NCI-H2227 treated with DMSO at 0.1 percent for 48 hours (cell line): Measurements from ENCODE around the gene EPS8L3.
"Not testable (repeated sequence)": the region's sequence is repeated elsewhere in the genome, so short reads cannot be mapped to it uniquely, and the experiment has no call there.

Experiments
- DNase-seq: peaks from one replicate; lab custom pipeline; 2025; lab: John Stamatoyannopoulos, UW

Gene EPS8L3

DNA sequence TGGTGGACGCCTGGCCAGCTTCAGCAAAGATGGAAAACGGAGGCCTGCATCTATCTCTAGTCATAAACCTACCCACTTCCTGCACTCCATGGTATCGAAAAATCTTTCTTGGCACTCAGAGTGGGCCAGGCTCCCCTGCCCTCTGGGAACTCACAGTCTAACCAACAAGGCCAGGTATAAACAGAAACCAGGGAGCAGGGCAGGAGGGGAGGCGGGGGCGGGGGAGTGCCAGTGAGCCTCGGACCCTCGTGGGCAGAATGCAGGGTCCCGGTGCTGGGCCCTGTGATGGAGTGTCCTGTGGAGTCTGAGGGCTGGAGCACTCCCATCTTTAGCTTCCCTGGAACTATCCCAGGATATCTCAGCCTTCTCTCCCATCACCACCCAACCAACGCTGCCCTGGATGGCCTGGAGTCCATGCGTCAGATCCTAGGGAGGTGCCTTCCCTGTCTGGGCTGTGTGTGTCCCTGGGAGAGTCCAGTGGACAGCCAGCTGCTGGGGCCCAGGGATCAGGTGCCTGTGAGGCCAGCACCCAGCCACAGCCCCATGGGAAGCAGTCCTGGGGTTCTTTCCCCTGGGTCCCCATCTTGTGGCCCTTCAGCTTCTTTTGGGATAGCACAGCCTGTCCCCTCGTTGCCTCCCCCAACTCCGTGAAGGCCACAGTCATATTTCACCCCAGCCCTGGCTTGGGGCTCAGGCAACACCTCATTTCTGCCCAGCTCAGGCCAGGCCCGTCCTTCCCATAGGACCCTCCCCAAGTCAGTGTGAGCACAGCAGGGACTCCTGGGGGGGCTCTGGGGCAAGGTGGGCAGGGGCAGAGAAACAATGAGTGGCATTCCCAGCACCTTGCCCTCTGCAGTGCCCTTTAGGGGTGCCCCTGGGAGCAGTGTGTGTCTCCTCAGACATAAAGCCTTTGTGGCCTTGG, 1.1 kb upstream of the EPS8L3 start:
- DNase-seq, result no peak

DNA sequence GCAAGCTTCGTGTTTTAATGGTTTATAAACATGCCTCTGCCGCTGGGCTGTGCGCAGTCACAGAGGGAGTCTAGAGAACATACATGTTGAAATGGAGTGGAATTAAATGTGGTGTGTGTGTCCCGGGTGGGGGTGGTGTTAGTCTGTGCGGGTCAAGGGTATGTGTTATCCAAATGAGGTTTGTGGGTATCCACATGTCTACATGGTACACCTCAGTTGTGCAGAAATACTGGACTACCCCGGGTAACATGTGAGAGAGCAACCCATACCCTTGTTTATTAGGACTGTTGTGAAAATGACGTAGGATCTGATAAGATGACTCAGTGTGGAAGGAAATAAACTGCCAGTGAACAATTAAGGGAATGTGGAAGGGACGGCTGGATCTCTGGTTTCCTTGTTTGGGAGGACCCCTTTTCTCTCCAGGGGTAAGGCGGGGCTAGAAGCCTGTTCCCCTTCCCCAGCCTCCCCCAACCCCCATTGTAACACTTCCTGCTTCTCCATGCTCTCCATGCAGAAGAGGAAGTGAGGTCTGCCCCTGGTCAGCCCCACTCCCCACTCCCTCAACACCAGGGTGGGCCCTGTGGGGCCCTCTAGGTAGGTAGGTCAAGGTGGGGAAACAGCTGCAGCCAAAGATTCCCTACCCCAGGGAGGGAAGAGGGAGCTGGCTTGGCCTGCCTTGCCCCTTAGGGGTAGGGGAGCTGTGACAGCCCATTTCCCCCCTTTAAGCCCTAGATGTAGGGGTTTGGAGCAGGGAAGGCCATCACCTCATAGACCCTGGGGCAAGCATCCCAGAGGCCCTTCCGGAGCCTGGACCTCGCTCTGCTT, 690 bp downstream of the EPS8L3 start:
- DNase-seq, result no peak

DNA sequence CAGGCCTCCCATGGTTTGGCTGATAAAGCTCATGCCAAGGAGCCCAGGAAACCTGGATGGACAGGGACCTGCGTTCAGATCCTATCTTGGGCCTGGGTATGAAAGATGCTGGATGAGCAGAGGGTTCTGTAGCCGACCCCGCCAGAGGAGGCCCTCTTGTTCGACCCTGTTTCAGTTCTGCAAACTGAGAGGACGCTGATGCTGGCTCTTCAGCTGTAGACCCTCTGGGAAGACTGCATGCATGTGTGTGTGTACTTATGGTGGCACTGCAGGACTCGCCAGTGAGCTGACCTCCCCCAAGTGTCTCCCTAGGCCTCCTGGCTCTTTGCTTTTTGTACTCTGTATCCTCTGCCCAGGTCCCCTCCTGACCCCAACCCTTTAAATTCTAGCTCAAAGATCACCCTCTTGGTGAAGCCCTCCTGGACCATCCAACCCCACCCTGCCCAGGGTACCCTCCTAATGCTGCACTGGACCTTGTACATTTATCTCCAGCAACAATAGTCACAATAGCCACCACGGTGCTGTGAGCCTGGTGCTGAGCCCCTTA, 1.6 kb downstream of the EPS8L3 start:
- DNase-seq, result no peak

DNA sequence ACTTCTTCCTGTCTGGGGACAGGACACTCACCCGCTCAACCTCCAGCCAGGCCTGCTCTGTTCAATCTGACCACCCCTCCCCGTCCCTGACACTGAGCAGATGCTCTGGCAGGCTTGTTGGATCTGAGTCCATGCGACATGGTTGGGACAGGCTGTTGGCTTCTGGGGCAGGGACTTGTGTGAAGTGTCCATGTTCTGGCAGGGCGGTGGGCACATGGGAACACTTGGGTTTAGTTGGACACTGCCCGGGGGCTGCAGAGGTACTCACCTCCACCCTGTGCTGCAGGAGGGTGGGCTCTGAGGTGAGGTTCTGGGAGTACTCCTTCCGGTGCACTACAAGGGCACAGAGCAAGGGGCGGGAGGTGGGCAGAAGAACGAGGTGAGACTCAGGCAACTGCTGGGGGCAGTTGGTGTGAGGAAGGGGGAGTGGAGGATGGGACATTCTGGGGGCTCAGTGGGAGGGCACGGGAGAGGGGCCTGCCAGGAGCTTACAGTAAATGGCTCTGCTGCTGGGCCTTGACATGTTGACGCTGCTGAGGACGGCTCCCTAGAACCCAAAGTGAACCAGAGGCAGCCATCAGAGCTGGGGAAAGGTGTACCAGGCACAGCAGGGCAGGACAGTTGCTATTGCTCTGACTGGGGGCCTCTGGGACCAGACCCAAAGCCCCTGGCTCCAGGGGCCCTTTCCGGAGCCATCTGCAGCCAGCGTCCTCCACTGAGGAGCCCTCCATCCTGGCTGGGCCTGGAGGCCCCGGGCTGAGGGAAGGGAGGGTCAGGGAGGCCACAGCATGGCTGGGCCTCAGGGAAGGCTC, 2.3 kb downstream of the EPS8L3 start:
- no peak for DNase-seq

DNA sequence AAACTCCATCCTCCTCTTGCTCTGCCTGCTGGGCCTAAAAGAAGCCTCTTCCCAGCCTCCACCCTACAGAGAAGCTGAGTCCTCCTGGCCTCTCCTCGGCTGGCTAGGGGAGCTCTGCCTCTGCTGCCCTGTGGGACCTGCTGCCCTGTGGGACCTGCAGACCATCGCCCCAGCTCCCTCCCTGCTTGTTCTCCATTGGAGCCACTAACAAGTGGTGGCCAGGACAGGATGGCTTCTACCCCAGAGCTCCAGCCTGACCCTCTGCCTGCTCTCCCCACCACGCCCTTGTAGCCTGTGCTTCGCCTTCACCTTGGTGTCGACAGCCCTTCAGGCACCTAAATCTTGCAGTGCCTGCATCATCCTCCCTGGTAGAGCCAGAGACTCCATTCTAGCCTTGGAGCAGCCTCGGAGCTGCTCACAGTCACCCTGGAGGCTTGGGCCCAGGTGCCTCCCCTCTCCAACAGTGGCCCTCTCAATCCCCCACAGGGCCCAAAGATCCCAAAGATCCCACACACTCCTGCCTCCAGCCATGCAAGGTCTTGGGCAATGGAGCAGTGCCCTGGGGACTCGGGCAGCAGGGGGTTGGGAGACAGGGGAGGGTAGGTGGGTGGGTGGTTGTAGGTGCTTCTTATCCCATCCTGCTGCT, 3.0 kb downstream of the EPS8L3 start:
- no peak for DNase-seq

DNA sequence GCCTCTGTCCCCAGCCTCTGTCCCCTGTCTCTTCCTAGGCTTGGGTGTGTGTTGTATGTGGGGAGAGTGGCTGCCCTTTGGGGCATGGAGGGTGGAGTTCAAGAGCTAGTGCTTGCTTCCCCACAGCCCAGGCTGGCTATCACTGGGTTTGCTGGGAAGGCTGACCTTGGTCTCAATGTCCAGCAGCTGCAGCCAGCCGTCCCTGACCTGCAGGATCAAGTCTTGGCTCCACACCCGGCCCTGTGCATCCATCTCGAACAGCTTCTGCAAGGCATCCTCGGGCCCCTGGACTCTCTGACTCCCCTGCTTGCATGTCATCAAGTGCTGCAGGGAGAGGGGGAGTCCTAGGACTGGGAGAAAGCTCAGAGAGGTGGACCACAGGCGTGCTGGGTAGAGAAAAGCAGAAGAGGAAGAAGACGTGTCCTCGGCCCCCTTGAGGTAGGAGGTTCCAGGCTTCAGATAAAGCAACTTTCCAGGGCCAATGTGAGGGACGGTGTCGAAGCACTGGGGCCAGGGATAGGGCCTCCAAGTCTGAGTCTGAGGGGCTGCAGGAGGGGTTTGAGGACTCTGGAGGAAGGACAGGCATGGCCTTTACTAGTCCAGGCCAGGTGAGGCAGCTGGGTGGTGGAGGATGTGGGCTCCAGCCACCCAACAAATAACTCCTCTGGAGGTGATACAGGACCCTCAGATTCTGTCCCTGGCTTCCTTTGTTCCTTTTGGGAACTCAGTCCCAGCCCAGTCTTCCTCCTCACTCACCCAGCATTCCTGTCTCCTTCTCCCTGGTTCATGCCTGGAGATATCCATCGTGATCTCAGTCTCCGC, 4.0 kb downstream of the EPS8L3 start:
- no peak for DNase-seq

DNA sequence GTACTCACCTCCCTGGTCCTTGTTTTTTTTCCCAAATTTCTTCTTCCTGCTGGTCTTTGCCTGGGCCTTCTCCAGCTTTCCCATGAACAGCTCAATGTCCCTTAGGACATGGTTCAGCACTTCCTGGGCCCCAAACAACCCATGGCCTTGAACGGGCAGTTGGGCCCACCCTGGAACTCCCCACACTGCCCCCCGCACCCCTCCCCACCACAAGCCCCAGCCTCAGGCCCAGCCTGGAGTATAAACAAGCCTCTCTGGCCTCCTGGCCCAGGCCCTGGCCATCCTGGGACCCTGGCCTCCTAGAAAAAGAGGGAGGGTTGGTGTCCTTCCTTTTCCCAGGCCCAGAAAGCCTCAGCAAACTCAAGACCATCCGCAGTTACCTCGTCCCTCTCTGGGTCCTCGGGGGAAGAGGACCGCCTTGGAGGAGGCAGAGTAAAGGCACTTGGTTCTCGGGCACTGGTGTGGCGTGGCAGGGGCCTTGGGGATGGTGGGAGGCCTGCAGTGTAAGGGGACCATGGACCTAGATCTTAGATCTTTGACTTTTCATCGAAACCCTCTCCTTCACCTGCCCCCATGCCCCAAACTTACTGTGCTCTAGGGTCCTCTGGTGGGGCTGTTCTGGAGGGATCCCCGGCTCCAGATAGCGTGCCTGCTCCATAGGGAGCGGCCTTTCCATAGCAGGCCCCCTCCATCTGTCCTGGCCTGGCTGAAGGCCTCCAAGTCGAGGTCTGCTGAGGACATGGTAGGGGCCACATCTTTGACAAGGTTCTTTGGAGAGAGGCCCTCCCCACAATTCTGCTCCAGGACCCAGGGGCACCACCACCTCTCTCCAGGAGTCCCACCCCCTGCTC, 5.6 kb downstream of the EPS8L3 start:
- no peak for DNase-seq

DNA sequence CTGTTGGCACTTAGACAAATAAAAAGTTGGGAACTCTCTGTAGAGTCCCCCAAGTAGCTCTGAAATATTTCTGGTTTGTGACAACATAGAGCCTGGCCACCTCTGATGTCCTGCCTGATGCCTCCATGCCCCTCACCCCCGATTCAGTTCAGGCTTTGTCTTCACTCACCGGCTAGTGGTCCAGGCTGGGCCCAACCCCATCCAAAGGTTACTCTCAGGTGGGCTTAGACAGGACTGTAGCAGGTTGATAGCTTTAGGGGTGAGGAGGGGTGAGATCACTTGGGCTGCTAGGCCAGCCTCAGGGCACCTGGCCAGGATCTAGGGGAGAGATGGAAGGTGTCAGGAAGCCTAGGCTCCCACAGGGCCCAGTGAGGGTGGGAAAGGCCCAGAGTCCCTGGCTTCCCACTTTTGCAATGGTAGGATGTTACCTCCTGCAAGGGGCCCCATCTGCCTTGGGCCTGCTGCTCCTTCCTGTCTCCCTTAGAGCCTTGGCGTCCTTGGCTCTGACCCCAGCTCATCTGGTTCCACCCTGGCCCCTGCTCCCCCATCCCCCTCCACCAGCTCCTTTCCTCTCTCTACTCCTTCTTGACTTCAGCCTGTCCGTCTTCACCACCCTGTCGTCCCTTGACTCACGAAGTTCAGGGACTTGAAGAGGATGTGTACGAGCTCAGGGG, 6.7 kb downstream of the EPS8L3 start:
- no peak for DNase-seq

DNA sequence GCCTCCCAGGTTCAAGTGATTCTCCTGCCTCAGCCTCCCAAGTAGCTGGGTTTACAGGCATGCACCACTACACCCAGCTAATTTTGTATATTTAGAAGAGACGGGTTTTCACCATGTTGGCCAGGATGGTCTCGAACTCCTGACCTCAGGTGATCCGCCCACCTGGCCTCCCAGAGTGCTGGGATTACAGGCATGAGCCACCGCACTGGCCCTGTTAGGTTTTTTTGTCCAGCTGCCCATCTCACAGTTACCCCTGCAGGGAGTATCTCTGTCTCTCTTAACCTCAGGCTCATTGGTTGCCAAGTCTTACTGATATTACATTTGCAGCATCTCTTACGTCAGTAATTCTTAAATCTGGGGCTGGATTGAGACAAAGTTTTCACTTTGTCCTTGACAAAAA, 7.4 kb downstream of the EPS8L3 start:
- DNase-seq, result not testable (repeated sequence)

DNA sequence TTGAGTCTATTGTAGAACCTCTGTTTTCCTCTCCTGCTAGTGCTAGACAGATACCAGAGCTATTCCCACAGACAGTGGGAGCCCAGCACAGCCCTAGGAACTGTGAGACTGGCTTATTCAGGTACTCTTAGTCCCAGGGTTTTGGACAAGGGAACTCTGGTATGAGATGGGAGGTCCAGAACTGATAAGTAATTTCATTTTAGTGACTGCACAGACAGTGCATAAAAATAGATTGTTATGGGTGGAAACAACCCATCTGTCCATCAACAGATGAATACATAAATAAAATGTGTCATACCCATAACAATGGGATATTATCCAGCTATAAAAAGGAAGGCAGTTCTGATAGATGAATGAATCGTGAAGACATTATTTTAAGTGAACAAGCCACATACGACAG, 9.0 kb downstream of the EPS8L3 start:
- no peak for DNase-seq

DNA sequence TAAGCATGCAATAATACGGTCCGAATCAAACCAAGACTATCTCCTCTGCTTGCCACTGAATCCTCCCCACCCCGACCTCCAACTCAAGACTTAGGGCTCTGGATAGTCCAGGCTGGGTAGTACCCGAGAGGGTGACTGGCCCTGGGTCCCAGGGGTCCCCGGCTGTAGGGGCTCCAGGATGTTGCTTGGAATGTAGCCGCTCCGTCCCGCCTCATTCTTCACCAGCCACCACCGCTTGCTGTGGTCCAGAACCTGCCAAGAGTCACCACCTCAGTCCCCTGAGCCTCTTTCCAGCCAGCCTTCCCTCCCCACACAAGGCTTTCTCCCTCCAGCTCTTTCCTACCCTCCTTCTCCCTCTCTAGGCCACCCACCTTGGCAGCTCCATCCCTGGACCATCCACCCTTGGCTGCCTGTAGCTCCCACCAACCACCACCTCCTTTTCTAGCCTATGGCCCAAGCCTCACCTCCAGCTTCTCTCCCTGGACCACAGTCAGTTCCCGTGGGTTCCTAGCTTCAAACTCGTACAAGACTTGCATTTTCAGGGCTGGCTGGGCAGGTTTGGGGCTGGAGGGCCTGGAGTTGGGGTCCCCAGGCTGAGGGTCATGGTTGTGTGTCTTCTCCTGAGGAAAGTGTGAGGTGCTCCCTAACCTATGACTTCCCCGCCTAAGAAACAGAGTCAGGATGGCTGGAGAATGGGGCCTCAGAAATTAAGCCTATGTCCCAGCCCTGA, 12.0 kb downstream of the EPS8L3 start:
- no peak for DNase-seq

DNA sequence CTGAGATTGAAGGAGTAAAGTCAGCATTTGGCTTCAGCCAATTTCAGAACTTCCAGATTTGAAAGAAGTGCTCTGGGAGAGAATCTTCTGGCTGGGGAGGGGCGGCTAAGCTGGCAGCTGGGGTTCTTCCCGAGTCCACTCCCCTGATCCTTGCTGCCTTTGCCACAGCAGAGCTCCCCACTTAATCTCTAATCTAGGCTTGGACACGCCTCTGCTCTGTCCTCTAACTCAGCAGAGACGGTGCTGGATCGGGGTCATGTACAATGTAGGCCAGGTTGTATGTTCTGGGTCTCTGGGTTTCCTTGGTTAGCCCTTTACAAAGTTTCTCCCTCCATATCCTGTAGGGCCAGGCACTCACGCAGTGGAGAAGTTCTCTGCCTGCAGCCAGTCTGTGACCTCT, 12.8 kb downstream of the EPS8L3 start:
- DNase-seq, result no peak

DNA sequence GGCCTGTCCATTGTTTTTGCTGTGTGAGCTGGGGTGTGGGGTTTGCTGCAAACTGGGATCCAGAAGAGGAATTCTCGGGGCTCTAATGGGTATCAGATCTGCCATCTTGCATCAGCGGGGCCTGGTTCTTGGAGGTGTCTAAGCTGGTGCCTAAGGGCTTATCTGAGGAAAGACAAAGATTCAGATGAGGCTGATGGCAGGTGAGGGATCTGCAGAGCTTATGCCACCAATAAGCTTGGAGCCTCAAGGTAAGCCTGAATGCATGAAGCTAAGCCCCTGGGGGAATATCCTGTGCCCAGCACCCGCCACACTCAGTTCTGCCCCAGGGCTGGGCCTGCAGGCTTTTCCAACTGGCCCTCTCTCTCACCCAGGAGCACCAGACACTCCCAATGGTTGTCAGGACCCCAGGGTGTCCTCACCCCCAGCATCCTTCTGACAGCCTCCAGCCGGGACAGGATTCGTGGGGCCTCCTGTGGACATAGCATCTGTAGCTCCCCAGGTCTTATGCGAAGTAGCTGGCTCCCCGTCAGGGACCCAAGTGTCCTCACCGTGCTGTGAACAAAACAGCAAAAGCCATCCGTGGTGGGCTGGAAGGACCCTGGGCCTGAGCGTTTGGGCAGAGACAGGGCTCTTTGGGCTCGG, 13.4 kb downstream of the EPS8L3 start:
- no peak for DNase-seq

DNA sequence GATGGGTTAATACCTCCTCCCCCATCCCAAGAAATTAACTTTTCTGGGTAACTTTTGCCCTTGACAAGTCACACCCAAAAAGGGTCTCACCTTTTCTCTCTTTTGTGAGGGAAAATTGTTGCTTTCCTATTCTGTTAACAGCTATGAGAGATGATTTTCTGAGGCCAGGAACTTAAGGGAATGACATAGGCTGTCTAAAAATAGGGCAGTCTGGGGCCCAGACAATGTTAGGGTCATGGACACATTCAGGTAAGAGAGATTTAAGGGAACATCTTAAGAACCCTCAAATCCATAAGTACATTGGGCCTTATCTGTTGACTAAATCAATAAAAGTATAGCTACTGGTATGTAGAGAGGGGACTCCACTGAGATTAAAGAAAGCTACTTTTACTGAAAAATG, 14.5 kb downstream of the EPS8L3 start:
- no peak for DNase-seq

DNA sequence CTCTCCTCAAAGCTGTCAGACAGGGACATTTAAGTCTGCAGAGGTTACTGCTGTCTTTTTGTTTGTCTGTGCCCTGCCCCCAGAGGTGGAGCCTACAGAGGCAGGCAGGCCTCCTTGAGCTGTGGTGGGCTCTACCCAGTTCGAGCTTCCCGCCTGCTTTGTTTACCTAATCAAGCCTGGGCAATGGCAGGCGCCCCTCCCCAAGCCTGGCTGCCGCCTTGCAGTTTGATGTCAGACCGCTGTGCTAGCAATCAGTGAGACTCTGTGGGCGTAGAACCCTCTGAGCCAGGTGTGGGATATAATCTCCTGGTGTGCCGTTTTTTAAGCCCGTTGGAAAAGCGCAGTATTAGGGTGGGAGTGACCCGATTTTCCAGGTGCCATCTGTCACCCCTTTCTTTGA, 15.4 kb downstream of the EPS8L3 start:
- not testable (repeated sequence) for DNase-seq

DNA sequence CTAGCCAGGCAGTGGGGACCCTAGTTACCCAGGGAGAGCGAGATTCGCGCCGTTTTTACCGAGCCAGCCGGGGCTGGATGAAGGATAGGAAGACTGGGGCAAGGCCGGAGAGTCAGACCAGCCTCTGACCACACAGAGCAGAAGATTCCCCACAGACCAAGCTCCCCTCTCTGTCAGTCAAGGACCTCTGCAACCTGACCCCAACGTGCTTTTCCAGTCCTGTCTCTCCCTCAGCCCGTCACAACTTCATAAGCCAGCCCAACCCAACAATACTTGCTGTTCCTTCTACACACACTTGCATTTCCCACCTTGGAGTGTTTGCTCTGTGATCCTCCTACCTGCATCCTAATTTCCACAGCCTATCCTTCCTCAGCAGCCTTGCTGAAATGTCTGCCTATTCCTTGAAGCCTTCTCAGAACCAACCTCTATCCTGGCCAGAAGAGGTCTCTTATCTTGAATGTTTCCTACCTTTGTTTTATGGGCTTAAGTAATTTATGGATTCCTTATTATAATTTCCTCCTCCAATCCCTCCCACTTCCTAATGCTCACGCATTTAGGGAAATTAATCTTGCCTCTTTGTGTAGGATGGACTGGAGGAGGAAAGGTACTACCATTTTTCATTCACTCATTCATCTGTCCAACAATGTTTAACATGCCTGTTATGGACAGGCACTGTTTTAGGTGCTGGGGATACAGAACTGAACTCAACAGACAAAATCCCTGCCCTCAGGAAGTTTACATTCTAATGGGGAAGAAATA, 22.9 kb downstream of the EPS8L3 start, which contains the start of gene GSTM3:
GSTM3 (minus strand) TSS at position 424 of the 759 bp plus-strand sequence. CDS start 751 bp downstream, outside the sequence.
- DNase-seq, result no peak
